Stimulated activated CD8-positive, alpha-beta memory T cell treated with anti-CD3 and anti-CD28 coated beads, Interleukin-7, amount 100 ng/mL, for 1 hour (primary cell): ENCODE measurements around the gene KCNA3.

Experiments used
- DNase-seq, 2 donors: peaks; one replicate each; pipeline ENCODE4 v3.0.0-alpha.2; 2020; ENCODE audit warnings: low read depth in 2 of 2

Gene KCNA3

DNA sequence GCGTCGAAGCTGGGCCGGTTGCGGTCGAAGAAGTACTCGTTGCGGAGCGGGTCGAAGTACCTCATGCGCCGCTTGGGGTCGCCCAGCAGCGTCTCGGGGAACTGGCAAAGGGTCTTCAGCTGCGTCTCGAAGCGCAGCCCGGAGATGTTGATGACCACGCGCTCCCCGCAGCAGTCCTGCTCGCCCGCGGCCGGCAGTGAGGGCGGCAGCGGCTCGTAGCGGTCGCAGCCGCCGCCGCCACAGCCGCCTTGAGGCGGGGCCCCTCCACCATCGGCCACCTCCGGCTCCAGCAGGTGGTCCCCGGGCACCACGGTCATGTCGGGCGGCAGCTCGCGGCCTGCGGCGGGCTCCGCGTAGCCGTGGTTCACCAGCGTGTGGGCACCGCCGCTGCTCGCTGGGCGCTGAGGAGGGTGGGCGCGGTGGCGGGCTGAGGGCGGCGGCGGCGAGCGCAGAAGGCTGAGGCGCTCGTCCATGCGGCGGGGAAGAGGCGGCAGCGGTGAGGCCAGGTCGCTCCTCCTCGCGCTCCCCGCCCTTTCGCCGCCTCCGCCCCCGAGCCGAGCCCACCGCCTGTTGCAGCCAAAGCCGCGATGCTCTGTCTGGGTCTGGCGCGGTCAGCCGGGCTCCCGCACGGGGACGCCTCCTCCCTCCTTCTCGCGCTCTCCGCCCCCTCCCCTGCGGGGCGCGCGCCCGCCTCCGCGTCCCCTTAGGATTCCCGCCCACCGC lies at the start of gene KCNA3:
Gene KCNA3, minus strand, starts transcription at position 604 of the 723 bp plus-strand sequence. Its CDS starts 131 bp downstream, at position 473.
- peak; percentile 46 for DNase-seq

DNA sequence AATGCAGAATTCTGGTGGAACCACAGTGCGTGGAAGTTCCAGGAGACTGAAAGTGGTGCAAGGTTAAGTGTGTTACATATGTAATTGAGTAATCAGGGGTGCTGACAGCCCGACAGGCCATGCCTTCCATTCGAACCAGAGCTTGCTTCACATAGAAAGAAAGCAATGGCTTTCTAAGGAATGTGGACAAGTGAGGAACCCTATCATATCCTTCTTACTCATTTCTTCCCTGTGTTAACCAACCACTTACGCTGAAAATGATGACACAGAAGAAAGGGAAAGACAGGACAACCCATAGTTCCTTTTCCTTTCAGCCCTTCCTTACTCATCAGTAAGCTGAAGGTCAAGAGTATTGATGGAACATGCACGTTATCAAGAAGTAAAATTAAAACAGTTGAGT lies 48.1 kb upstream of the KCNA3 start:
- no peak for DNase-seq

DNA sequence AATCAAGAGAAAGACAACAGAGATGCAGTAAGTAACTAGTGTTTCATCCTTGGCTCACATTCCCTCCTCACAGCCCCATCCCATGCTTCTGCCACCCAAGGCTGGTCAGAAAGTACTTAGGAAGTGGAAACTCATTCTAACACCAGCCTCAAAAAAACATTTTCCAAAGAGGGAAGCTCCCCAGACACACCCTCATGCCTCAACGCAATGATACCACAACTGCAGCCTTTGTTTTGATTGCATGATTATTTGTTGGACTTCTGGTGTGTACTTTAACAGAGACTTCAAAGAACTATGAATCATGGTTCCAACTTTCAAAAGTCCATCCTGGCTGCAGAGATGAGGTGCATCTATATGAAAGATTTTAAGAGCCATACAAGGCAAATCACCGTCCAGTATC lies 45.2 kb upstream of the KCNA3 start:
- no peak for DNase-seq

DNA sequence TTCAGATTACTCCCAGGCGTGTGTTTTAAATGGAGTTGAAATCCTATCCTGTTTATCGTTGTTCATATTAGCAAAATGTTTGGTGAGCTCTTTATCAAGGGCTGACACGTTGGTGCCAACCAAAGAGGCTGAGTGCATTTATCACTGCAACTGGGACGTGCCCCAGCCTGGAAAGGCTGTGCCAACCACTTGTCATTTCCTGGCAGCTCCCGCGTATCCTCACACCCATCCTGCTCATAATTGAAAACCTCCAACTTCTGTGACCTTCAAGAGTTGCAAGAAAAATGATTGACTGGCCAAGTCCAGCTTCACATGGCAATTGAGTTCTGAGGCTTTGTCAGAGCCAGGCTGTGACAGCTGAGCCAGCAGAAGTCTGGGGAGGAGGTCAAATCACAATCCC lies 43.7 kb upstream of the KCNA3 start:
- no peak for DNase-seq

DNA sequence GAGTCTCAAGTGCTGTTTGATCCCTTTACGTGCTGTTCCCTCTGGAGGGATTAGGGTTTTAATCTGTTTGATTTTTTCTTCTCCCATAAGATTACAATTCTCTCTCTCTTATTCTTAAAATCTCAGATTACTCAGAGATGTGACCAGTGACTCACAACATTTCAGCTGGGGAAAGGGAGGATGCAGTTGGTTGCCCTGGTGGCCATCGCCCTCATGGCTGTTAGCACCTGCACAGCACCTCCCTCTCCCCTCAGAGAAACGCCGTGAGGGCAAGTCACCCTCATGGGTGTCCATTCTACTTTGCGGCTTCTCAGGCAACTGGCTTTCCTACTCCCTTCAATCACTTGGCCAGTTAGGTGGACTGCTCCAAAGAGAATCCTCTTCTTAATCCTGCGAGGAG lies 42.4 kb upstream of the KCNA3 start:
- no peak for DNase-seq

DNA sequence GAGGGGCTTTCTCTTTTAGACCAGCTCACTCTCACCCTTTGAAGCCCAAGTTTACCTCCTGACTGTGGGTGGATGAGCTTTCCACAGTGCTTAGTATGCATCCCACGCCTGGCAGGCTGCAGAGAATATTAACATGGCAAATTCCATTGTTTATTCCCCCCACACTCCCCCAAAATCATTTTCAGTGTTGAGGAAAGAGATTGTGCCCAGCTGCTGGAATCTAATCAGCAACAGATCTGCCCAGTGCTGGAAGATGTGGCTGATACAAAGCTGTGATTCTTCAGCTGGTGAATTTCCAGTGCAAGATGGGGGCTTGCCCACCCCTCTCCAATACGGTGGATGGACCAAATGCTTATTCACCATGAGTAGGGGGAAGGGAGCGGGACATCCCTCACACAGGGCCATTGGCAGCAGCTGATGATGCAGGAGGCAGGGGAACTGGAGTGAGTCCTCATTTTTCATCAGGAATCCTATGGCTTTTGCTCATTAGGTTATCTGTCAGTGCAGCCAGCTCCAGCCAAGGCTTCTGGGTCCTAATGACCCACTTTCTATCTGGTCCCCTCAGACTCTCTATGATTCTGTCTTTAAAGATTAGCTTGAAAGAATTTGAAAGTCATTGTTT lies 39.7 kb upstream of the KCNA3 start:
- DNase-seq: no peak

DNA sequence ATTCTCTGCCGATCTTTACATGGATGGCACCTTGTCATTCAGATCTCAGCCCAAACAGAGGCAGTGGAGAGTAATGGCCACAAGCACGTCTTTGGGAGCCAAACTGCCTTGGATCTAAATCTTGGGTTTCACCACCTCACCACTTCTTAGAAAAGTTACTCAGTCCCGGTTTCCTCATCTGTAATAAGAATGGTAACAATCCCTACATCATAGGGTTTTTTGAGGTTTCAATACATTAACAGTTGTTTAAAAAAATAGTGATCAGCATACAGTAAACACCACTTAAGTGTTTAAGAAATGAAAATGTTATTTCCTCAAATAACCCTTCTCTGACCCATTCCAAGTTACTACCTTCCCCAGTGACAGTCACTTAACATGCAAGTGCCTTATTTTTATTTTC lies 38.5 kb upstream of the KCNA3 start:
- DNase-seq: no peak

DNA sequence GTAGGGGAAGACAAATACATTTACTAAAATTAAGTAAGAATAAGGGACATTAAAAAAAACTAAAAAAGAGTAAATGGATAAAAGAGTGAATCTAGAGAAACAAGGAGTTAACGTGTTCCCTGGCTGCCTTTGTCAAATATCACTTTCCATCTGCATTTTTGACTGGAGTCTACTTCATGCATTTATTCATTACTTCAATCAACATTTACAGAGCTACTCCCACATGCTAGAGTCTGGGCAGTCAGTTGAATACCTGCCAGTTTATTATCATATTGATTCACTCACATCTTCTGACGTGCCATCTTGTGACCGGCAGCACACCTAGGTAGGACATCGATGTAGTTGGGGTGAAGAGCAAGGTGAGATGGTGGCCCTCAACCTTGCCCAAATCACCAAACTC lies 35.6 kb upstream of the KCNA3 start:
- DNase-seq: no peak

DNA sequence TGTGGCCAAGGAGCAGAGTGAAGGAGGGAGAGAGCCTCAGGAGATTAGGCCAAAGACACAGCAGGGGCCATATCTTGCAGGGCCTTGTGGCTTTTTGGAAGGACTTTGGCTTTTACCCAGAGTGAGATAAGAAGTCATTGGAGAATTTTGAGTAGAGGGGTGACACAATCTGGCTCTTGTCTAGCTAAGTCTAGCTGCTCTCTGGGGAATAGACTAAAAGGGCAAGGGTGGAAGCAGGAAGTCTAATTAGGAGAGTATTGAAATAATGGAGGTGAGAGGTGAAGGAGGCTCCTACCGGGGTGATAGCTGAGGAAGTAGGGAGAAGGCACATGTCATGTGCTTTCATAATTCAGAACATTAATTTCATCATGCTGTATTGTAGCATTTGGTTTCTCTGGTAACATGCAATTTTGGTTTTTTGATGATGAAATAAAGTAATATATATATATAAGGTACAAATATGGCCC lies 34.3 kb upstream of the KCNA3 start:
- no peak for DNase-seq

DNA sequence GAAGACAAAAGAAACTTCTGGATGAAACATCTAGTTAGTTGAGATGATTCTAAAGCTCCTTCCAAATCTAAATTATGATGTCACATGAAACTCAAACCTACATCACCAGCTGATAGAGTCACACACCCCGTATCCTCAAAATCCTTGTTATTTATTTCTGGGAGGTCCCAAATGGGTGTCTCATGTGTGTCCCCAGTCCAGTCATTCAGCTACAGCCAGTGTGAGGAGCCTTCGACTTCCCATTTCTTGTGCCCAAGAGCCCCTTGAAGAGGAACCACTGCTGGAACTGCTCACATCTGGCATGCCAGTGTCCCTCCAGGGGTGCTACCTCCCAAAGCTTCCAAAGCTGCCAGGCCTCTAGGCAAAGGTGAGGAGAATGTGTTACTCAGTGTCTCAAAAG lies 32.5 kb upstream of the KCNA3 start:
- no peak for DNase-seq

DNA sequence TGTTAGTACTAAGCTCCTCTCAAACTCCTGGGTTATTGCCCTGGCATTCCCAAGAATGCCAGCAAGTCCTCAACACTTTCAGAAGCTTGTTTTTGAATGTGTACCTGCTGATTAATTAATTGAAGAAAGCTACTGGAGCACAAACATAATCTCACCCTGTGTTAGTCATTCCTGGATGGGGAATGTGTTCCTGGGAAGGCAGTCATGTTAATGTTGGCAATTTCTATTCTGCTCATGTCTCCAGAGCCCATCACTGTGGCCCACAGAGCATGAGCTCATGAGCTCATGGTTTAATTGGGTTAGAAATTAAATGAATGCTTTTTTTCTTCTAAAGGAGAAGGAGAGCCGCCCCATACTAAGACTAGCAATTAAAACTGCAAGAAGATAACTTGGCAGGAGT lies 31.9 kb upstream of the KCNA3 start:
- no peak for DNase-seq

DNA sequence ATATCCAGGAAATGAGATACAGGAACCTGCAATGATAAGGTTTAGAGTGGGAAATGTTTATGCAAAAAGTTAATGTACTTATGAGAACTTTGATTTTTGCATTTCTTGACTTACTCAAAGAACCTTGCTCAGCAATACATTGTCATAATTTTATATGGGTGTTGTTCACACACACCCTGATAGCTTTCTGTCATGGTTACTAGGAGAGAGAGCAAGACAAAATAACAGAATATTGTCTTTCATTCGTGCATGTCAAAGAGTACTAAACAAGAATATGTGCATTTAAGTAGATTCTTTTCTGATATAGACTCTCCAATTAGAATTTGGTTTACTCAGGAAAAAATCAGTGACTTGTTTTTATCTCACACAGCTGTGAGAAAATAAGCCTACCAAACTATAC lies 27.5 kb upstream of the KCNA3 start:
- no peak for DNase-seq

DNA sequence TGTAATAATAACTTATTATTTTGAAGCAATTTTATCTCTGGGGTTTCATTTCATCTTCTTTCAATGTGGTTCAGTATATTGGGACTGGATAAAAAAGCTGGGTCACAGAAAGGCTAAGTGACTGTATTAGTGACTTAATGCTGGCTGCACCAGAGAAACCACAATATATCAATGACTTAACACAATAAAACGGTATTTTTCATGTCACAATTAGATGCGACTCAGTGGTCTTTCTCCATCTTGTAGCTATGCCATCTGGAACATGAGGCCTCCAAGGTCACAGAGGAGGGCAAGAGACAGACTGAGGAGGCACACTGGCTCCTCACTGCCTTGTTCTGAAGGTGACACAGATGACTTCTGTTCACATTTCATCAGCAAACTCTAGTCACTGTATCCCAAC lies 26.0 kb upstream of the KCNA3 start:
- no peak for DNase-seq

DNA sequence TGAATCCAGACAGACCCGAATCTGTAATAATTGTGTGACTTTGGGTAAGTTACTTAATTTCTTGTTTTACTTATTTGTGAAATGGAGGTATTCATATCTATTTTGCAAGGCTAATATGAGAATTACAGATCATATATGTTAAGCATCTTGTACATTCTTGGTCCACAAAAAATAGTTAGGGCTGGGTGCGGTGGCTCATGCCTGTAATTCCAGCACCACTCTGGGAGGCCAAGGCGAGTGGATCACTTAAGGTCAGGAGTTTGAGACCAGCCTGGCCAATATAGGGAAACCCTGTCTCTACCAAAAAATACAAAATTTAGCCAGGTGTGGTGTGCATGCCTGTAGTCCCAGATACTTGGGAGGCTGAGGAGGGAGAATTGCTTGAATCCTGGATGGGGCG lies 22.9 kb upstream of the KCNA3 start:
- DNase-seq: no peak

DNA sequence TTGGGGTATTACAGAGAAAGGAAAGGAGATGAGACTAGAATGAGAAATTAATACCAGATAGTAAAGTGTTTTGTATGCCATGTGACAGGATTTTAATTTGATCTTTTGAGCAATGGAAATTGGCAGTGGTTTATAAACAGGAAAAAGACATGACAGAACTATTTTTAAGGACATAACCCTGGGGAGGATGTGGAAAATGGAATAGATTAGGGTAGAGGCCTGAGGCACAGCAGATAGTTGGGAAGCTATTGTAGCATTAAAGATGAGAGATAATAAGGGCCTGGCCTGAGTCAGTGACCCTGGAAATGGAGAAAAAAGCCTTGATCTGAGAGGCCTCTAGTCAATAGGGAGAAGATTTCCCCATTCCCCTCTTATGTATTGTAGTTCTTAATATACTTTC lies 22.1 kb upstream of the KCNA3 start:
- no peak for DNase-seq

DNA sequence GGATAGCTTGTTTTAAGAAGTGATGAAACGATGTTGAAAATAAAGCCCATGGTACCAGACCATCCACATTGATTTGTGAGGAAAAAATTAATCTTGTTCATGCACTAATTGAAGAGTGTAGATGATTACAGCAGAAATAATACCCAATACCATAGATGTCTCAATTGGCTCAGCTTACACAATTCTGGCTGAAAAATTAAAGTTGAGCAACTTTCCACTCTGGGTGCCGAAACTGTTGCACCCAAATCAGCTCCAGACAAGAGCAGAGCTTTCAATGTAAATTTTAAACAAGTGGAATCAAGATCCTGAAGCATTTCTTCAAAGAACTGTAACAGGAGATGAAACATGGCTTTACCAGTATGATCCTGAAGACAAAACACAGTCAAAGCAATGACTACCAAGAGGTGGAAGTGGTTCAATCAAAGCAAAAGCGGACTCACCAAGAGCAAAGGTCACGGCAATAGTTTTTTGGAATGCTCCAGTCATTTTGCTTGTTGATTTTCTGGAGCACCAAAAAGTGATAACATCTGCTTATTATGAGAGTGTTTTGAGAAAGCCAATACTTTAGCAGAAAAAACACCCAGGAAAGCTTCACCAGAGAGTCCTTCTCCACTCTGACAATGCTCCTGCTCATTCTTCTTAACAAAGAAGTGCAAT lies 16.1 kb upstream of the KCNA3 start:
- no peak for DNase-seq

DNA sequence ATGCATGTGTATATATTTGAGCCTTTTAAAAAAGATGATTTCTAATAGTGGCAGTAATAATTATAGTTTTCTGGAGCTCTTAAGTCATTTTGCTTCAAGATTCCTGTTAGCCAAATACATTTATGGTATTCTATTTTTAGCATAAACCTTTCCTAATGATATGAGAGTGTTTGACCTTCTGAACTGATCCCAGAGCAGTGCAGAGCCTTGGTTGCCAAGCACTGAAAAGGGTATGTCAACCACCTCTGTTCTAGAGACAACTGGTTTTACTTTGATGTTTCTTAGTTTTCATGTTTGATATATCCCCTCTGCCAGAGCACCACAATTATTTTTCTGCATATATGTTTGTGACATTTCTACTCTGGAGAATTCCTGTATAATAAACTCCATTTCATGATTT lies 15.1 kb upstream of the KCNA3 start:
- DNase-seq: no peak

DNA sequence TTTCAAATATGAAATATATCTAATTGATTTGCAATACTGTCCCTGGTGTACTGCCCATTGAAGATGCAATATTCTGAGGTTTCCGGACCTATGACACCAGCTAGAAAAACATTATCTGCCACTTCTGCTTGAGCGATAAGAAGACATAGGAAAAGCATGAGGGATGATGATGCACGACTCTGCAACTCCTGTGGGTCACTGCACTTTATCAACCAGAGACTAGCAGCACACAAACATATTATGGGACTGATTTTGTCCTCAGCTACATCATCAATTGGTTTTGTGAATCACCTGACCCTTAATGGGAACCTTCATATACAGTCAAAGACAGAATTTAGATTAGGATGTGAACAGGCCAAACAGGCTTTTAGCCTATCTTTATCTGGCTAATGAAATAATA lies 13.8 kb upstream of the KCNA3 start:
- DNase-seq: no peak

DNA sequence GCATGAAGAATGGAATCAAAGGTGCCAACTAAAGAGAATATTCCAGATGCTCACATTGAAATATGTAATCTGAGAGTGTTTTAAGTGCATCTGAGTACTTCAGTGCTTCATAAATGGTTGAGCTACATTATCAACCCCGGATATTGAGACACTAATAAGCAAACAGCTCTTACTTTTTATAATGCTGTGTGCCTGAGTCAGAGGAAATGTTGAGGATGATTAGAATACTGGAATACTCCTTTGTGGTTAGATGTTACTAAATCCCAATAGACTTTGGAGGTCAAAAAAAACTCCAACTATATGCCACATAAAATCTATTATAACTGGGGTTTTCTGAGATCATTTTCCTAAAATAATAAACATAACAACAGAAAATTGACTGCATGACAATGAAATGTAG lies 12.5 kb upstream of the KCNA3 start:
- DNase-seq: no peak

DNA sequence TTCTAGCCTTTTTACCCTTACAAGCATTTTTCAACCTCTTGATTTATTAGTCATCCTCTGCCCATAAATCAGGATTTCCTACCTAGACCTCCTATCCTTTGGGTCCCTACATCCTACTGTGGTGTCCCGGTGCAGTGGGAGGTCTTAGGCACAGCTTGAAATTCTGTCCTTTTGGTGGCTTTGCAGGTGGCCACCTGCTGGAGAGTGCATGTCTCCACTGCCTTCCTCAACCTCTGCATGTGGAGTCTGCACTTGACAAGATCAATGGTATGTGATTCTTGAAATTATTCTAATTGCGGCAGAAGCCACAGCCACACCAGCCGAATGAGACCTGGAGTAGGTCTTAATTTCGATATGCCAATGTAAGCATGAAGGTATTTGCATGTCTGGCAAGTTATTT lies 11.4 kb upstream of the KCNA3 start:
- DNase-seq: no peak

DNA sequence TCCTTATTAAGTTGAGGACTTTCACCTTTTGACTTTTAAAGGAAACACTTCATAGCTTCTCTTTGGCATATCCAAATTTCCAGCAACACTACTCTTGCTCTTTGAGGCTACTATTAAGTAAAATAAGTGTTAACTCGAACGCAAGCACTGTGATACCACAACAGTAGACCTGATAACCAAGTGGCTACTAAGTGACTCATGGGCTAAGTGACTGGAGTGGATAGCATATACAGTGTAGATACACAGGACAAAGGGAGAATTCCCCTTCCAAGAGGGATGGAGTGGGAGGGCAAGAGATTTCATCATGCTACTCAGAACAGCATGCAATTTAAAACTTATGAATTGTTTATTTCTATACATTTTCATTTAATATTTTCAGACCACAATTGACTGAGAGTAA lies 9.8 kb upstream of the KCNA3 start:
- no peak for DNase-seq

DNA sequence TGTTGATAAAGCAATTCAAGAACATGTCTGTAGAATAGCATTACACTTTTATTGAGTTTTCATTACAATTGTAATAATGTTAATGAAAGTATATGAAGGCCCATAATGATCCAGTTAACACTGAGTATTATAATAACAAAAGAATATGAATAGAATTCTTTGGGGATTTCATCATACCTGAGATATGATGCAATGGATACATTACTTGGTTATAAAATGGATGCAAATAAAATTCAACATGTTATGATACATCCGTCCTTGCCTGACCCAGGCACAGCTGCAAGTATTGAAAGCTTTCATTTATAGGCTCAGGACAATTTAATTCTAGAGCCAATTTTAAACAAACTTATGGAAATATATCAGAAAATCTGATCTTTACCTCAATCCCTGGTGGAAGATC lies 8.2 kb upstream of the KCNA3 start:
- no peak for DNase-seq

DNA sequence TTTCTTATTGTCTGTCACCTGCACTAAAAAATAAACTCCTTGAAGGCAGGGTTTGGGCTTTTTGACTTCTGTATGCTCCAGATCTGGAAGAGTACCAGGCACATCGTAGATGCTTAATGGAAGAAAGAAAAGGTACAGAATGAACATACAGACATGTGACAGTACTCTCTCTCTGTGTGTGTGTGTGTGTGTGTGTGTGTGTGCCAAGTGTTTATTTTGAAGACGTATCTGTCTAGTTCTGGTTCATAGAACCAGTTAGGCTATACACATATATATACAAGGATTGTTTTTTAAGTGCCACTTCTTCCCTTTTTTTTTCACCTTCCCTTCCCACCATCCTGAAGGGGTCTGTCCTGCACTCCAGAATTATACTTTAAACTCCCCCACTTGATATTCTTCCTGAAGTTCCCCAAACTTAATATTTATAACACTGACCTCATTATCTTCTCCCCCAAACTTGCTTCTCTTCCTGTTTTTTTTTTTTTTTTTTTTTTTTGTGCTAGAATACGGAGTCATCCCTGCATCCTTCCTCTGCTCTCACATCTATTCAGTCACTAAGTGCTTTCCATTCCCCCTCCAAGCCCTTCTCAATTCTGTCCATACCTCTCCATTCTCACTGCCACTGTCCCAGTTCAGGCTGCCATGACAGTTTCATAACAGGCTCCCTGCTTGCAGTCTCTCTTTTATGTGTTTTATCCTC lies 5.4 kb upstream of the KCNA3 start:
- no peak for DNase-seq
